Transverse colon (tissue), 4 donors: ENCODE measurements around the gene TBX2. TPM values are rescaled to one million over a fixed set of nuclear protein-coding genes. Genes with fewer than 3 reads are reported as not detected.

Experiments
- DNase-seq: peaks from one replicate; pipeline ENCODE4 v3.0.0-alpha.2; 2019
- H3K27ac ChIP-seq, 4 donors: fragments of 200-600 bp; sonication (generic); 2 replicates each; pipeline ENCODE4 v1.5.1; 2016 to 2018; ENCODE audit warnings: inconsistent platforms in 4 of 4
- H3K27me3 ChIP-seq: fragments of 200-600 bp; sonication (generic); 2 replicates; pipeline ENCODE4 v1.5.1; 2017; ENCODE audit warnings: inconsistent platforms
- H3K36me3 ChIP-seq, 4 donors: fragments of 200-600 bp; sonication (generic); 2 replicates each; pipeline ENCODE4 v1.5.1; 2017 to 2019; ENCODE audit warnings: inconsistent platforms in 4 of 4
- H3K4me1 ChIP-seq, 4 donors: fragments of 200-600 bp; sonication (generic); 2 replicates each; pipeline ENCODE4 v1.5.1; 2017 to 2020; ENCODE audit warnings: inconsistent platforms in 4 of 4
- H3K4me3 ChIP-seq, 4 donors: fragments of 200-600 bp; sonication (generic); 1 replicate in 1 of 4; 2 replicates in 3 of 4; pipeline versions ENCODE4 v1.5.1 to v1.6.1; 2017 to 2019; ENCODE audit warnings: inconsistent platforms in 4 of 4
- H3K9me3 ChIP-seq, 2 donors: fragments of 200-600 bp; sonication (generic); 2 replicates each; pipeline ENCODE4 v1.5.1; 2017 to 2019; ENCODE audit warnings: inconsistent platforms in 2 of 2
- EP300 ChIP-seq: sonication (generic); formaldehyde crosslinking; IDR thresholded peaks from one replicate; pipeline ENCODE4 v1.6.1; 2017; ENCODE audit warnings: antibody characterized with exemption, low read depth
- POLR2A ChIP-seq: fragments of 450-650 bp; IDR thresholded peaks from one replicate; pipeline ENCODE4 v1.6.1; 2016; ENCODE audit warnings: antibody characterized with exemption, mild to moderate bottlenecking, moderate library complexity
- POLR2AphosphoS5 ChIP-seq, 3 donors: sonication (generic); formaldehyde crosslinking; IDR thresholded peaks; one replicate each; pipeline ENCODE4 v1.6.1; 2016; ENCODE audit warnings: antibody characterized with exemption in 3 of 3
- WGBS, 2 donors: methylation state at CpG; one replicate each; pipeline ENCODE4 v1.1.5; 2018; ENCODE audit warnings: low coverage in 1 of 2; 5-methylcytosine and 5-hydroxymethylcytosine counted together
- in situ Hi-C, 4 donors: fragments of 200-750 bp; cut with MboI; loops; one replicate each; pipeline versions ENCODE4 v1.15.0 to v1.15.1; 2017; ENCODE audit warnings: low sequenced_read_pairs in 3 of 4, low pct_ligation_motif_present in 1 of 4, low pct_unique_long_range_greater_than_20kb in 1 of 4
- intact Hi-C: fragments of 100-400 bp; cut with DNase I; formaldehyde crosslinking; loops from one replicate; pipeline ENCODE4 v1.15.1; 2023; ENCODE audit warnings: low total_unique reads
- total RNA-seq, 4 donors: library from RNA; depleted of rRNA; stranded (reverse); fragments of >200 nt; gene quantifications; one replicate each; pipeline ENCODE4 v1.1.0, GENCODE V29; 2016
- TF ChIP-seq, protein P1 (sequence below), 5 experiments: fragments of 200-600 bp in 3 of 5; fragments of 450-650 bp in 2 of 5; sonication (generic) in 3 of 5; IDR thresholded peaks; 1 replicate in 2 of 5; 2 replicates in 3 of 5; pipeline ENCODE4 v1.5.1; 2016 to 2017; ENCODE audit warnings: antibody characterized with exemption in 5 of 5, inconsistent platforms in 3 of 5, mild to moderate bottlenecking in 2 of 5, moderate library complexity in 1 of 5

The TBX2 gene
- total RNA-seq, 4 donors from 2014 or later: 2.6 to 13.5 (median 8.7) TPM

DNA sequence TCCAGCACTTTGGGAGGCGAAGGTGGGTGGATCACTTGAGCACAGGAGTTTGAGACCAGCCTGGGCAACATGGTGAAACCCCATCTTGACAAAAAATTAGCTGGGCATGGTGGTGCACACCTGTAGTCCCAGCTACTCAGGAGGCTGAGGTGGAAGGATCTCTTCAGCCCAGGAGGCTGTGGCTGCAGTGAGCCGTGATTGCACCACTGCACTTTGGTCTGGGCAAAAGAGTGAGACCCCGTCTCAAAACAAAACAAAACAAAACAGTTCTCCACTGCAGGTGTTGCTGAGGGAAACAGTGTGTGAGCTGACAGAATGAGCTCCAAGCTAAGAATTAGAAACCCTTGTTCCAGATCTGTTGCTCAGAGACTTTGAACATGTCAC lies 35.2 kb upstream of the TBX2 start:
- in situ Hi-C loops: no loop called here
- TF ChIP-seq POLR2AphosphoS5 (IDR thresholded peaks at IDR 0.05) (no peak), POLR2A (no peak)
- TF ChIP-seq, protein P1, sequence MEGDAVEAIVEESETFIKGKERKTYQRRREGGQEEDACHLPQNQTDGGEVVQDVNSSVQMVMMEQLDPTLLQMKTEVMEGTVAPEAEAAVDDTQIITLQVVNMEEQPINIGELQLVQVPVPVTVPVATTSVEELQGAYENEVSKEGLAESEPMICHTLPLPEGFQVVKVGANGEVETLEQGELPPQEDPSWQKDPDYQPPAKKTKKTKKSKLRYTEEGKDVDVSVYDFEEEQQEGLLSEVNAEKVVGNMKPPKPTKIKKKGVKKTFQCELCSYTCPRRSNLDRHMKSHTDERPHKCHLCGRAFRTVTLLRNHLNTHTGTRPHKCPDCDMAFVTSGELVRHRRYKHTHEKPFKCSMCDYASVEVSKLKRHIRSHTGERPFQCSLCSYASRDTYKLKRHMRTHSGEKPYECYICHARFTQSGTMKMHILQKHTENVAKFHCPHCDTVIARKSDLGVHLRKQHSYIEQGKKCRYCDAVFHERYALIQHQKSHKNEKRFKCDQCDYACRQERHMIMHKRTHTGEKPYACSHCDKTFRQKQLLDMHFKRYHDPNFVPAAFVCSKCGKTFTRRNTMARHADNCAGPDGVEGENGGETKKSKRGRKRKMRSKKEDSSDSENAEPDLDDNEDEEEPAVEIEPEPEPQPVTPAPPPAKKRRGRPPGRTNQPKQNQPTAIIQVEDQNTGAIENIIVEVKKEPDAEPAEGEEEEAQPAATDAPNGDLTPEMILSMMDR (IDR thresholded peaks at IDR 0.05): no peak
- Histone ChIP-seq H3K27me3 (no peaks in the 10 kb centered on the region), H3K4me3 (no peak overlapping the region), H3K9me3 (no peaks in the 10 kb centered on the region), H3K36me3 (no peaks in the 10 kb centered on the region), H3K27ac (no peak overlapping the region), H3K4me1 (no peaks in the 10 kb centered on the region)
- WGBS, 2 donors: 93% methylated on average over 3 of the region's 3 CpGs; no CpG with 5 or more reads in 1 of the 2 donors
- no peak for DNase-seq
- intact Hi-C loops: no loop called here

- TF ChIP-seq EP300 (no peak), POLR2A (no peak), POLR2AphosphoS5 (IDR thresholded peaks at IDR 0.05) (no peak)
- TF ChIP-seq, protein P1 (IDR thresholded peaks at IDR 0.05): no peak
- in situ Hi-C loops: no loop called here
- Histone ChIP-seq H3K36me3 (no peaks in the 10 kb centered on the region), H3K4me3 (no peak overlapping the region), H3K9me3 (no peaks in the 10 kb centered on the region), H3K4me1 (no peaks in the 10 kb centered on the region), H3K27ac (no peak overlapping the region), H3K27me3 (no peaks in the 10 kb centered on the region)
- intact Hi-C loops: no loop called here
- no peak for DNase-seq
- 92 to 98% methylated on average over 6 to 8 of the region's 8 CpGs for WGBS, 2 donors
Observed at GRCh38 chr17:61366076-61366714, 33.4 kb upstream of the TBX2 start.

DNA sequence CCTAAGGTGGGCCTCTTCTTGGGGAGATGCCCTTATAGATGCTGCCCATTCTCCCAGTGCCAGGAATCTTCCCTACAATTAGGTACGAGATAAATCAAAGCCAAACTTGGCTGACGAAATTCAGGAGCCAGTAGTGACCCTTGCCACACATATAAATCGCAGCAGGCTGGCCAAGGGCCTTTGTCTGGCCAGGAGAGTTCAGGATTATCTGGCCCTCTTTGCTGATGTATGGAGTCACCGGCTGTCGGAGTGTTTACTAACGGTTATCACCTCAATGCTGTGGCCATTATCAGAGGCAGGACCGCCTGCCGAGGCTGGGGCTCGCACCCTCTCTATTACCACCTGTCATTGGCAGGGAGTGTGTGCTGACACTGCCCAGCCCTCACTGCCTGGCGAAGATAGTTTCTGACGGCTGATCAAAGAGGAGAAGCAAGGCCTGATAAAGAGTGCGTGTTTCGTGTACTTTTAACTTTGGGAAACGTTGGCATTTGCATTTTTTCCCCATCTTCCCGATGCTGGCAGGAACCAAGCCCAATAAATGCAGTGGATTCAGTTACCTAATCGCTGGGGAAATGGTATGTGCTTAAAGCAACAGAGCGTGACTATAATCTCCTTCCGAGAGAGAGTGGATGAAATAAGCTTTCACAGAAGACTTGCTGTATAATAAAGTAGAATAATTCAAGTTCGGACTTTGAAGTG lies 32.8 kb upstream of the TBX2 start:
- in situ Hi-C loops: no loop called here

More for the DNA sequence above, 32.8 kb upstream of the TBX2 start:
- intact Hi-C loops: no loop called here
- Histone ChIP-seq H3K4me3 (no peak overlapping the region), H3K27ac (no peak overlapping the region), H3K36me3 (no peaks in the 10 kb centered on the region), H3K4me1 (no peaks in the 10 kb centered on the region), H3K9me3 (no peaks in the 10 kb centered on the region), H3K27me3 (no peaks in the 10 kb centered on the region)
- TF ChIP-seq, protein P1 (IDR thresholded peaks at IDR 0.05): no peak
- TF ChIP-seq EP300: no peak
- no peak for TF ChIP-seq POLR2A
- no peak for TF ChIP-seq POLR2AphosphoS5 (IDR thresholded peaks at IDR 0.05)
- WGBS, 2 donors: 33 to 65% methylated on average over 1 to 19 of the region's 19 CpGs
- no peak for DNase-seq
